Chondrocyte (in vitro differentiated cells): ENCODE results near the gene GAL3ST2. TPM values are rescaled to one million over a fixed set of nuclear protein-coding genes. Genes with fewer than 3 reads are reported as not detected.

Experiments used
- DNase-seq: peaks from one replicate; pipeline ENCODE4 v3.0.0; 2021; ENCODE audit warnings: mixed read lengths, low spot score
- H3K27ac Mint-ChIP-seq: one replicate; pipeline ENCODE4 v1.8.0; 2021; ENCODE audit warnings: mild to moderate bottlenecking, moderate library complexity, mixed read lengths; ENCODE audit not compliant: unreplicated experiment
- H3K27me3 Mint-ChIP-seq: 2 replicates; pipeline ENCODE4 v1.8.0; 2021; ENCODE audit warnings: low read depth, mixed read lengths
- H3K36me3 Mint-ChIP-seq: 2 replicates; pipeline ENCODE4 v1.8.0; 2021; ENCODE audit warnings: low read depth, mixed read lengths
- H3K4me1 Mint-ChIP-seq: 2 replicates; pipeline ENCODE4 v1.8.0; 2021; ENCODE audit warnings: low read depth, mild to moderate bottlenecking, mixed read lengths
- H3K4me3 Mint-ChIP-seq: one replicate; pipeline ENCODE4 v1.8.0; 2021; ENCODE audit warnings: mild to moderate bottlenecking, moderate library complexity, mixed read lengths; ENCODE audit not compliant: unreplicated experiment
- H3K9me3 Mint-ChIP-seq: 2 replicates; pipeline ENCODE4 v1.8.0; 2021; ENCODE audit warnings: low read depth, mixed read lengths
- CTCF ChIP-seq: fragments of 200-600 bp; sonication (generic); IDR thresholded peaks from 2 replicates; pipeline ENCODE4 v1.5.0; 2021; ENCODE audit warnings: antibody characterized with exemption, mild to moderate bottlenecking, moderate library complexity
- long read RNA-seq: library from polyadenylated mRNA; stranded (forward); transcript quantifications from one replicate; pipeline ENCODE4 v2.0.0, GENCODE V29; 2021
- total RNA-seq: library from RNA; stranded (reverse); gene quantifications from 3 replicates; pipeline ENCODE4 v1.2.1, GENCODE V29; 2021

GAL3ST2 gene
- 0.52 to 1.3 TPM in 2 of 3 replicates, not detected in the other for total RNA-seq
- long read RNA-seq: 0 reads

- Mint-ChIP-seq H3K4me3 (no peak within 1 kb of the TSS), H3K4me1 (peaks cover 7% of the 10 kb centered on the region), H3K27ac (no peak within 1 kb of the TSS), H3K27me3 (no peaks in the 10 kb centered on the region), H3K9me3 (peaks cover 3% of the 10 kb centered on the region), H3K36me3 (peaks cover 2% of the 10 kb centered on the region)
- no peak for TF ChIP-seq CTCF
- DNase-seq: peak; percentile 84
Observed at GRCh38 chr2:241776336-241777169, at the start of gene GAL3ST2. TSS of gene GAL3ST2 (plus strand) at chr2:241776822. CDS start at chr2:241776956, 134 bp downstream.

GRCh38 chr2:241728000-241728399, 48.6 kb upstream of the GAL3ST2 start:
- peaks cover 5% of the 10 kb centered on the region for H3K36me3 Mint-ChIP-seq
- no peak overlapping the region for H3K4me3 Mint-ChIP-seq
- TF ChIP-seq CTCF: no peak
- H3K27ac Mint-ChIP-seq: no peak overlapping the region
- H3K4me1 Mint-ChIP-seq: no peaks in the 10 kb centered on the region
- no peaks in the 10 kb centered on the region for H3K27me3 Mint-ChIP-seq
- DNase-seq: no peak
- H3K9me3 Mint-ChIP-seq: no peaks in the 10 kb centered on the region

- H3K27me3 Mint-ChIP-seq: no peaks in the 10 kb centered on the region
- H3K4me3 Mint-ChIP-seq: no peak overlapping the region
- no peak for TF ChIP-seq CTCF
- DNase-seq: no peak
- H3K27ac Mint-ChIP-seq: no peak overlapping the region
- H3K4me1 Mint-ChIP-seq: no peaks in the 10 kb centered on the region
- H3K9me3 Mint-ChIP-seq: no peaks in the 10 kb centered on the region
- H3K36me3 Mint-ChIP-seq: peaks cover 3% of the 10 kb centered on the region
Observed at GRCh38 chr2:241728627-241729026, 48.0 kb upstream of the GAL3ST2 start.

GRCh38 chr2:241729868-241730267, 46.8 kb upstream of the GAL3ST2 start:
- DNase-seq: no peak
- H3K27ac Mint-ChIP-seq: no peak overlapping the region
- TF ChIP-seq CTCF: no peak
- peaks cover 3% of the 10 kb centered on the region for H3K36me3 Mint-ChIP-seq
- H3K27me3 Mint-ChIP-seq: no peaks in the 10 kb centered on the region
- H3K4me1 Mint-ChIP-seq: no peaks in the 10 kb centered on the region
- no peaks in the 10 kb centered on the region for H3K9me3 Mint-ChIP-seq
- no peak overlapping the region for H3K4me3 Mint-ChIP-seq

- H3K4me3 Mint-ChIP-seq: no peak overlapping the region
- H3K27me3 Mint-ChIP-seq: no peaks in the 10 kb centered on the region
- no peak for DNase-seq
- H3K9me3 Mint-ChIP-seq: no peaks in the 10 kb centered on the region
- peaks cover 4% of the 10 kb centered on the region for H3K4me1 Mint-ChIP-seq
- no peak for TF ChIP-seq CTCF
- no peak overlapping the region for H3K27ac Mint-ChIP-seq
- peaks cover under 1% of the 10 kb centered on the region for H3K36me3 Mint-ChIP-seq
Observed at GRCh38 chr2:241730671-241731293, 45.8 kb upstream of the GAL3ST2 start.
